Ureter (tissue), 1 donor: ENCODE measurements around the gene CDH13. TPM values are rescaled to one million over a fixed set of nuclear protein-coding genes. Genes with fewer than 3 reads are reported as not detected.

Source experiments
- DNase-seq: peaks from one replicate; pipeline ENCODE4 v3.0.0-alpha.2; 2020; ENCODE audit warnings: low spot score
- total RNA-seq: library from RNA; stranded (reverse); gene quantifications from one replicate; pipeline ENCODE4 v1.2.4, GENCODE V29; 2023
- donor health status: DM: yes; HTN: yes; CAD: no.

The CDH13 gene
- total RNA-seq, 1 donor from 2014 or later = 5.9 TPM

DNA sequence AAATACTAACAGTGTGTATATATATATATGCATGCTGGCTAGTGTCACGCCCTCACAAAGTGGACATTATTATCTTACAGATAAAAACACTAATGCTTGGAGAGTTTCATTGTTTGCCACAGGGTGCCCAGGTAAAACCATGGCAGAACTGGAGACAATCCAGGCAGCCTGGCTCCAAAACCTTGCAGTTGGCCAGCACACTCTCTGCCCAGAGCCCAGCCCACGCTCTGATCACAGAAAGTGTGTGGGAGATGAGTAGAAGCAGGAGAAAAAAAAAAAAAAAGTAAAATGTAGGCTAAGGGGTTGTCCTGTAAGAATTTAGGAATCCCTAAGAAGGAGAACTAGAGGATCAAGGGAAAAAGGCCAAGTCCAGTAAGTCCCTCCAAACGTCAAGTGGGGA is 538.0 kb downstream of the CDH13 start:
- no peak for DNase-seq

GRCh38 chr16:83171396-83171795 is 544.6 kb downstream of the CDH13 start:
- DNase-seq = no peak

GRCh38 chr16:83174671-83175070 is 547.9 kb downstream of the CDH13 start:
- DNase-seq = no peak

- DNase-seq = no peak
Observed at GRCh38 chr16:83176802-83177201, 550.0 kb downstream of the CDH13 start.

DNA sequence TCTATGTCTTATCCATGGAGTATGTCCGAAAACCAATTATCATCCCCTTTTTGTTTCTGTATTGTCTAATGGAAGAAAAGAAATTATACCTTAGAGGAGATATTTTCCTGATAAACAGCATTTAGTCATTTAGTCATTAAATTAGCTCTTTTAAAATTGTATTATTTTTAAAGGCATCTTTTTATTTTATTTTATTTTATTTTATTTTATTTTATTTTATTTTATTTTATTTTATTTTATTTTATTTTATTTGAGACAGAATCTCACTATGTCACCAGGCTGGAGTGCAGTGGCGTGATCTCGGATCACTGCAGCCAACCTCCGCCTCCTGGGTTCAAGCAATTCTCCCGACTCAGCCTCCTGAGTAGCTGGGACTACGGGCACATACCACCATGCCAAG is 559.1 kb downstream of the CDH13 start:
- no peak for DNase-seq

DNA sequence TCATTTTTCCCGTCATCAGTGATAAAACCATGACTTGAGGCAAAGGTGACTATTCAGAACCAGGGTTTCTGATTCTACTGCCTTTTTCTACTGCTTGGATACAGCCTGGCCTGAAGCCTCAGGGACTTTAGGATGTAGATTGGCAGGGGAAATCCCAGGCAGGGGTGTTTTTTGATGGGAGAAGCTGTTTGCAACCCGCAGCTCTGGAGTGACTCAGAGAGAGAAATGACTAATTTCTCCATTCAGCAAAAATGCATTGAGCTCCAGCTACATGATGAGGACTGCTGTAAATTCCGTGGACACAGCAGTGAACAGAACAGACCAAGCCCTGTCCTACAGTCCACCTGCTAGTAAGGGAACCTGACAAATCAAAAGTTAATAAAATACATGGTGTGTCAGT is 560.6 kb downstream of the CDH13 start:
- DNase-seq = no peak

- DNase-seq = no peak
Observed at GRCh38 chr16:83196796-83197195, 570.0 kb downstream of the CDH13 start.

DNA sequence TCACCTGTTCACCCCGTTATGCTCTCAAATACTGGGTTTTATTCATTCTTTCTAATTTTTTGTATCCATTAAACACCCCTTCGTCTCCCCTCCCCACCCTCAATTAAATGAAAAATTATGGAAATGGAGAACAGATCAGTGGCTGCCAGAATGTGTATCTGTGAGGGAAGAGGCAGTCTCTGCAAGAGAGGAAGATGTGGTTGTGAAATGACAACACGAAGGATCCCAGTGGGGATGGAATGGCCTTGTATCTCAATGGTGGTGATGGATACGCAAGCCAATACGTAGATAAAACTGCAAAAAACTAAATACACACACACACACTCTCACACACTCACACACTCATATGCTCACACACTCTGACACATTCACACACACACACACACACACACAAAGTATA is 570.7 kb downstream of the CDH13 start:
- no peak for DNase-seq

- no peak for DNase-seq
Observed at GRCh38 chr16:83198977-83199376, 572.2 kb downstream of the CDH13 start.

- DNase-seq = no peak
Observed at GRCh38 chr16:83200005-83200779, 573.4 kb downstream of the CDH13 start.

- DNase-seq = no peak
Observed at GRCh38 chr16:83201748-83202147, 575.0 kb downstream of the CDH13 start.

DNA sequence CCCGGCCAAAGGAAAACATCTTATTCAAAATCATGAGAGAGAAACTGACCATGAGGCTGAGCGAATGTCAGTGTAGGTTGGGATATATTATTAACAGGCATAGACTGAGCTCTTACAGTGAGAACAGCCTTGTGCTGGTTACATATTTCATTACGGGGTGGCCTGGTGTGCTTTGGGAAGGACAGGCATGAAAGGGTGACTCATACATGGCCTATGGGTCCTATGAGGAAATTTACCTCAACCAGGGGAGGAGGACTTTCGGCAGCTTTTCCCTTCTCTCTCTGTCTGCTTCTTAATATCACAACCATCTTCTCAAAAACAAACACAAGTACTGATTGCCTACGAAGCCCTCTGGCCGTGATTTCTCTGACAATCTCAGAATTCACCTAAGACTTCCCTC is 579.1 kb downstream of the CDH13 start:
- DNase-seq = no peak

DNA sequence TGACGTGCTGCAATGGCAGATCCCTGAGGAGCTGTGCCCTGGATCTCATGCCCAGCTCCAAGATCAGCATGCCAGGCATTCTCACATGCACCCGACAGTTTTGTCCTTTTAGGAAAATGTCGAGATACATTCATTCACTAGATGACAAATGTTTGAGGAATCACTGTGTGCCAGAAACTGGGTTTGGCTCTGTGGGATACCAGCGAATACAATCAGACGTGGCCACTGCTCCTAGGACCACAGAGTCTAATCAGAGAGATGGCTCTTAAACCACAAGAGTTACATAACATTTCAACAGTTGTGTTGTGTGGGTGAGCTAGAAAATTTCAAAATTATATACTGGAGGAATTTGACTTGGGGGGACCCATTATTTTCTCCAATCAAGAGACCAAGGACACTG is 579.7 kb downstream of the CDH13 start:
- DNase-seq = no peak

DNA sequence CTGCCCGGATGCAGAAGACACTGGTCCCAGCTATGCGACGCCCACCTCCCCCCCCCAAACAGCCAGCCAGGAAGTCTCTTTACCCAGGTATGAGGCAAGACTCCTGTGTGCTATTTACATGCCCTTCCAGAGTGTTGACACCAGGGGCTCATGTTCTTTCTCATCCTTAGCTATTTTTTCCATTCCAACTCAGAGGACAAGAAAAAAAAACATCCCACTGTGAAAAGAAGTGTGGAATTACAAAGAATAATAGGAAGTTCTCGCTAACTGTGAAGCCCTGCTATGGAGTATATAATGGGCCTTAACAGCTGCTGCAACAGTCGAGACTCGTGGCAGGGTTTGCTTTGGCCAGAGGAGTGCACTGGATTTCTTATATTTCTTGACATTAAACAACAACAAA is 584.9 kb downstream of the CDH13 start:
- no peak for DNase-seq

- DNase-seq = no peak
Observed at GRCh38 chr16:83212301-83212841, 585.6 kb downstream of the CDH13 start.

DNA sequence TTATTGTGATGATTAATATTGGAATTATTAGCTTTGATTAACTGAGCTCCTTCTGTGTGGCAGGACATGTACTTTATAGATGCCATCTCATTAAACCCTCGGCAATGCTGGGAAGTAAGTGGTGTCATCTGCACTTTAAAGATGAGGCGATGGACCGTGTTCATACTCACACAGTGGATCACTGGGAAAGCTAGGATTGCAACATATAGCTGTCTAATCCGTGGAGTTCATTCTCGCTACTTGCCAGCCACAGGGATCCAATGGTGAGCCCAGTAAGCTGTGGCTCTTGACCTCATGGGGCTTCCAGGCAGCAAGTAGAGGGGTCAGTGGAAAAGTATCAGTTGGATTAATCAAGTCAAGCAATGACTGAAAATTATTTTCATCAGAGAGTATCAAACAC is 587.9 kb downstream of the CDH13 start:
- no peak for DNase-seq

DNA sequence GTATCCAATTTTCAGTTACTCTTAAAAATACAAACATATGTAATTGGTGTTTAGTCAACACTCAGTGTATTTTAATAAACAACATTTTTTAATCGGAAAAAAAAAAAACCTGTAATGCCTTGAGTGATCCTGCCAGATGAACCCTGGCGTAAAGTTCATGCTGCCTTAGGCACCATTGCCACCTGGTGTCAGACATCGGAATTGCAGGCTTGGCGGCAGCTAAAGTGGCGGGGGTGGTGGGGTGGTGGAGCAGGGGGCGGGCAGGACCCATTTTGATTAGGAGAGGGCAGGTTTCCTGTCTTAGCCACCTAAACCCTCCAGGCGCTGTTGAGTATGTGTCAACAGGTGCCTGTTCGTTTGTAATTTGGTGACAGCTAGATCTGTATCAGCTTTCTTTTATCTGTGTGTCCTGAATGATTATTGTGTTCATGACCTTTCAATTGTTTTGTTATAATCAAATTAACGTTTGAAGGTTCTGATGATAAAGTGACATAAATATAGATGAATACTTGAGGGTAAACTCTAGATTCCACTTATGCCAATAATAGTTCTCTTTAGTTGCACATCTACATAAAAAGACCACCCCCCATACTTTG is 588.7 kb downstream of the CDH13 start:
- no peak for DNase-seq

- DNase-seq = no peak
Observed at GRCh38 chr16:83219285-83219684, 592.5 kb downstream of the CDH13 start.

DNA sequence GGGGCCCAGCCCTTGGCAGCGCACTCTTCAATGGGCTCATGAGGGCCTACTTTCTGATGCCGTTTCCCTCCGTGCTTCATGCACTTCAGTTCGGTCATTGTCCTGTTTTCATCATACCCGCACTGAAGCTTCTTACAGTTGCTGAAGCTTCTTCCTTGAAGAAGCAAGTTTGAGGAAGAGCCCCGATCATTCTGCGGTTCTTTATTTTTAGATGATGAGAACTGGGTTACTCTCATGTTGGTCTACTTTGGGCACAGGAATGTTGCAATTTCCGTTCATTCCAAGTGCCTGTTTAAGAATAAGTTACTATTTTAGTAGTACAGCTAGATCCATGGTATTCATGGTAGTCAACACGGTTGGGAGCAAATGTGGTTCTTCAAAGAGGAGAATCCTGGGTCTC is 593.3 kb downstream of the CDH13 start:
- DNase-seq = no peak

DNA sequence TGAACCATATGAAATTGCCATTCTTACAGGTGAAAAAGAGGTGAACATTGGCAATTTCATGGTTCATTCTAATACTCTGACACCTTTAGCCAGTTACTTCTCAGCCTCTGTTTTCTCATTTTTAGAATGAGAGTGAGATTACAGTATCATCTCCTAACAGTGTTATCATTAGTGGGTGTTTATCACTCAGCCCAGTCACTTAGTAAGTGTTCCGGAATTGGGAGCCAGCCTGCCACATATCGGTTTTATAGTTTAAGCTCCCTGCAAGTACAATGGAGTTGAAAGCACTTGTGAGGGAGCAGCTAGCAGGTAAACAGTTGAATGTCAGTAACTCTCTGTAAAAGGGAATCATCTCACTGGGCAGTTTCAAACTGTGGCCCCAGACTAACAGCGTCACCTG is 597.9 kb downstream of the CDH13 start:
- DNase-seq = no peak

DNA sequence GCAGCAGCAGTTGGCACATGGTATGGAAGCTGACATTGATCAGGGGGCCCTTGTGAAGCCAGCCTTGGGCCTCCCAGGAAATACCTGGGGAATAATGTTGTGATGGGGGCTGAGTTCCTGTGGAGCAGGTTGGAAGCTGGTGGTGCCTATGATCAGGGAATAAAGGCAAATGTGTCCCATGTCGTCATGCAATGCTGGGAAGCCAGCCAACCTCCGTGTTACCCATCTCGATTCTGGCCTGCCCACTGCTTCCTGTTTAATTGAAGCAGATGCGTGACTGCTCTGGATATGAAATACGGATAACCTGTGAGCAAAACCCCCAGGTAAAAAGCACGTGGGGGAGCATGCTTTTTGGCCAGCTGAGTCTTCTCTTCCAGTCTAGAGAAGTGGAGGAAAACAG is 600.6 kb downstream of the CDH13 start:
- DNase-seq = no peak

GRCh38 chr16:83231729-83232128 is 605.0 kb downstream of the CDH13 start:
- no peak for DNase-seq

- DNase-seq = no peak
Observed at GRCh38 chr16:83233153-83233552, 606.4 kb downstream of the CDH13 start.
